Caki2 (cell line): Measurements from ENCODE around the gene LRIT2. TPM values are rescaled to one million over a fixed set of nuclear protein-coding genes. Genes with fewer than 3 reads are reported as not detected.
"Not testable (repeated sequence)": the region's sequence is repeated elsewhere in the genome, so short reads cannot be mapped to it uniquely, and the experiment has no call there.

Experiments
- DNase-seq: peaks from one replicate; pipeline ENCODE4 v3.0.0-alpha.2; 2015; ENCODE audit warnings: low read depth
- in situ Hi-C: cut with HindIII; loops from 2 replicates; pipeline ENCODE4 v1.10.0; 2016; ENCODE audit warnings: low sequenced_read_pairs, low pct_unique_long_range_greater_than_20kb, mixed read lengths
- total RNA-seq: library from RNA; depleted of rRNA; stranded (reverse); fragments of >200 nt; shearing (Covaris generic); gene quantifications from 2 replicates; pipeline ENCODE4 v1.2.3, GENCODE V29; 2014; ENCODE audit warnings: low replicate concordance; rRNA removed

LRIT2 gene
- total RNA-seq, 1 experiment from 2014 or later, result not detected

DNA sequence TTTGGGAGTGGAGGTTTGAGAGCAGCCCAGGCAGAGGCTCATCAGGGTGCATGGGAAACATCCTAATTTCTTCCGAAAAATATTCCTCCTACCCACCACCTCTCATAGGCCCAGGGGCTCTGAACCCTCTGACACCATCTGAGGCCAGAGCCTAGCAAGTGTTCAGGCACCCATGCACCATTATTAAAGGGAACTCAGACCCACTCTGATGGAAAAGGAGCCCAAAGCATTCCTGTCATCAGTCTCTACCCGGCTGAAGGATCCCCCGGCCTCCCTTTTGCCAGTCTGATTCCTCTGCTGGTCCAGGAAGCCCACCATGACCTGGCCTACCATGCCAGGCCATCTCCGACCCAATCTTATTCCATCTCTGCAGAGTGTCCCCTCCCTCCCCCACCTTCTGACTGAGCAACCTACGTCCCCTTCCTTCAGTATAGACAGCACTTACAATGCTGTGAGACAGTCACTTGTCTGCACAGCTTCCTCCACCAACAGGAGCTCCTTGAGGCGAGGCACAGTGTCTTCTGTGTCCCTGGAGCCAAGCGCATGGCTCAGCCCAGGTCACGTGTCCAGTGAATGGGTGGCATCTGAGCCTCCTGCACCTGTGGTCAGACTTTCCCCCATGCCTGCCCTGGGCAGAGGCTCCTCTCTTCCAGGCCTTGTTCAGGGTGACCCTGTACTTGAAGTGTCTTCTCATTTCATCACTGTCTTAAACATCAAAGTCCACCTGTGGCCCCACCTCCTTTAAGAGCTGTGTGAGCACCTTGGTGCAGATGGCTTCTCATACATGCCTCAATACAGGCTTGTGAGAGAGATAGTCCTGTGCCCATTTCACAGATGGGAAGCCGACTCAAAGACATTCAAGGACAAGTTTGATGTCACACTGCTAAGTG, 52.6 kb downstream of the LRIT2 start:
- in situ Hi-C loops, result no loop called here
- DNase-seq, result peak; percentile 34

DNA sequence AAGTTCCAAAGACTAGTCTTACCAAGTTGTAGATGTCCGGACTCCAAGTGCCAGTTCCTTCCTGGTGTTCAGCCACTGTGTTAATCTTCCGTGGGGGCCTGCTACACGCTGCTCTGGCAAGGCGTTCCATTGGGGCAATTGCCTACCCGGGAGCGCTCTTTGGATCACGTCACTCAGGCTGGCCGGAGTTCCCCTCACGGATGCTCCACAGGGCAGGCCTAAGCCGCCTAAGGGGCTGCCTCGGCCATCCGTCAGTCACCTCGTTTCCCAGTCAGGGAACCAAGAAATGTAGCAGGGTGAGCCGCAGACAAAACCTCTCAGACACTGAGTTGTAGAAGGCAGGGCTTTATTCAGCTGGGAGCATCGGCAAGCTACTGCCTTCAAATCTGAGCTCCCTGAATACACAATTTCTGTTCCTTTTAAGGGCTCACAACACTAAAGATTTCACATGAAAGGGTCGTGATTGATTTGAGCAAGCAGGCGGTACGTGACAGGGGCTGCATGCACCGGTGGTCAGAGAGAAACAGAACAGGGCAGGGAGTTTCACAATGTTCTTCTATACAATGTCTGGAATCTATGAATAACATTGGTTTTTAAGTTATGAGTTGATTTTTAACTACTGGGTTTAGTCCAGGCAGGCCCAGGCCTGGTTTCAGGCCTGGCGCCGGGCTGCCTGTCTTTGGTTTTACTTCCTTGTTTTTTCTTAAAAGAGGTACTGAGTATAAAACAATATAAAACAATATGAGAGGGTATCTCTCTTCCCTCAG, 53.5 kb downstream of the LRIT2 start:
- DNase-seq, result peak; percentile 76

DNA sequence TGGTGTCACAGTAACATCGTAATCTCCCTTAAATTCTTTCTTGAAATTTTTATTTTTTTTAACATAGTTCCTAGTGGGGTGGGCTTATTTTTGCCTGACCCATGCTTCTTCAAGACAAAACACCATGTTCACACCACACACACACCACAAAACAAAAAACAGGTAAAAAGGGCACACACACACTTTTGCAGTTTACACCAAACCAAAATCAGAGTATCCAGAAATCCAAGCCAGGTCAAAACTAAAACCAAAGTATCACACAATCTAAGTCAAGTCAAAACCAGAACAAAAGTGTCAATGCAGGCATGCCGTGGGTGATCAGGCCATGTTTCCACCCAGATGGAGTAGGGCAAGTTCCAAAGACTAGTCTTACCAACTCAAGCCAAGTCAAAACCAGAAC, 54.1 kb downstream of the LRIT2 start:
- DNase-seq, in situ Hi-C loops: not testable (repeated sequence)

More for the DNA sequence above, 53.5 kb downstream of the LRIT2 start:
- in situ Hi-C loops, result not testable (repeated sequence)

Other genes starting within 250 kb of the LRIT2 start
- 204 and 205 TPM in 2 replicates for gene GHITM, start 86.0 kb downstream of the LRIT2 start, total RNA-seq
- gene GPR15LG, start 51.7 kb downstream of the LRIT2 start, total RNA-seq, result not detected in 2 replicates
- 0.64 TPM in 1 of 2 replicates, not detected in the other for gene CDHR1, start 31.0 kb downstream of the LRIT2 start, total RNA-seq
- not detected in 2 replicates for gene LRIT1, start 16.0 kb upstream of the LRIT2 start, total RNA-seq
- not detected in 2 replicates for gene RGR, start 19.5 kb upstream of the LRIT2 start, total RNA-seq
- gene CCSER2, start 103.0 kb upstream of the LRIT2 start, total RNA-seq, result 9.5 and 24.9 TPM in 2 replicates